SIG-M5 (cell line): ENCODE data around the gene ARSD.
"Not testable (repeated sequence)": the region's sequence is repeated elsewhere in the genome, so short reads cannot be mapped to it uniquely, and the experiment has no call there.

Source experiments
- DNase-seq: peaks from one replicate; lab custom pipeline; 2025; lab: John Stamatoyannopoulos, UW

ARSD gene

GRCh38 chrX:2933125-2933900, 4.2 kb upstream of the ARSD start:
- DNase-seq = no peak

- DNase-seq = no peak
Observed at GRCh38 chrX:2931612-2932011, 2.5 kb upstream of the ARSD start.

- DNase-seq = no peak
Observed at GRCh38 chrX:2931155-2931554, 2.0 kb upstream of the ARSD start.

- no peak for DNase-seq
Observed at GRCh38 chrX:2928191-2928582, 952 bp downstream of the ARSD start.

DNA sequence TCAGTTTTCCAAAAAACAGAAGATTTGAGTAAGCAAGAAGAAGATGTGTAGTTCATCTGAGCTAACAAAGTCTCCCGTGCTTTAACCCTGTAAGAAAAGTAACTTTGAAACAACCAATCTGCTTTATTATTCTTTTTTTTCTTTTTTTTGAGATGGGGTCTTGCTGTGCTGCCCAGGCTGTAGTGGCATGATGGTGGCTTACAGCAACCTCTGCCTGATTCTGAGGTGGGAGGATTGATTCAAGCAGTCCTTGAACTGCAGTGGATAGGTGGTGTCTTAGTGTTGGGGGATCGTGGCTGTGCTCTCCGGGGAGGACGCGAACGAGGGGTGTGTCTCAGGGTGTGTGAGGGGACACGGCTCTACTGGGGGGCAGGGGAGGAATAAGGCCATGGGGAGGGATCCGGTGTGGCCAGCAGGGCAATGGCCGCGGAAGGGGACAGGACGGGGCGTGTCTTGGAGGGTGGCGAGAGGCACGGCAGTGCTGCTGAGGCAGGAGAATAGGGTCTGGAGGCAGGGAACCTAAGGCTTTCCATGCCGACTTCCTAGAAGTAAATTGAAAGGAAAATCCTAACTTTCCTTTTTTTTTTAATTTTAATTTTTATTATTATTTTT, 2.4 kb downstream of the ARSD start:
- DNase-seq = no peak

DNA sequence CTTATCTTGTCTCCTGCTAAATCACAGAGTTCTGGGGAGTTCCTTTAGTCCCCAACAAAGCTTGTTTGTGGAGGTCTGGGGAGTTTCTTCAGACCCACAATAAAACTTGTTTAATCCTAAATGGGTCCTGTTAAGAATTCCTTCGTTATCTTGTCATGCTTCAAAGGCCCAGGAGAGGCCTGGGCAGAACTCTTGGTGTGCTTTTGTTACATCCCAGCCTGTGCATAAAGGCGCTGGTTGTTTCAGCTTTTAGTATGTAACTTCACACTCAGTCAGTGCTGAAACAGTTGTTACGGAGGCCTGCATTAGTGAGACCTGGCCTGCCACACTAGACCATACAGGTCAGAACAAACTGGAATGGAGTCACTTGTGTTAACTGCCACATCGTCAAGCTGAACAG, 2.9 kb downstream of the ARSD start:
- not testable (repeated sequence) for DNase-seq

GRCh38 chrX:2924151-2924550, 5.0 kb downstream of the ARSD start:
- no peak for DNase-seq

- no peak for DNase-seq
Observed at GRCh38 chrX:2921750-2922149, 7.4 kb downstream of the ARSD start.

- DNase-seq = no peak
Observed at GRCh38 chrX:2921193-2921592, 7.9 kb downstream of the ARSD start.

- no peak for DNase-seq
Observed at GRCh38 chrX:2917767-2918166, 11.4 kb downstream of the ARSD start.

GRCh38 chrX:2913118-2913517, 16.0 kb downstream of the ARSD start:
- no peak for DNase-seq

GRCh38 chrX:2910109-2910508, 19.0 kb downstream of the ARSD start:
- DNase-seq = no peak

GRCh38 chrX:2908125-2908685, 20.9 kb downstream of the ARSD start:
- no peak for DNase-seq

GRCh38 chrX:2907295-2907694, 21.8 kb downstream of the ARSD start:
- no peak for DNase-seq

DNA sequence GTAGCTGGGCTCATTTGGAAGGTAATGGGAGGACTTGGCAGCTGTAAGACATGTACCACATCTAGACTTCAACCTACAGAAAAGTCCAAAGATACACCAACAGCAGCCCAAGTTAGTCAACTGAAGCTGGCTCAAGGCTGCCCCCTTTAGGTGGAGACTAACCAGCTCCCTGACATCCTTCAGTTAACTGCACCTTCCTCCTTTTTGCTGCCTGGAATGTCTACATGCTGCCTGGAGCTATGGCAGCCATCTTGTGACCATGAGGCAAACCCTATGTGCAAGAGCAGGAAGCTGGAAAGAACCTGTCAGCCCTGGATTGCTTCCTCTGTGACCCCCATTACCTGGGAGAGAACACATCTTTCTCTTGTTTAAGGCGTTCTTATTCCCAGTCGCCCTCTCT, 25.8 kb downstream of the ARSD start:
- DNase-seq = no peak

DNA sequence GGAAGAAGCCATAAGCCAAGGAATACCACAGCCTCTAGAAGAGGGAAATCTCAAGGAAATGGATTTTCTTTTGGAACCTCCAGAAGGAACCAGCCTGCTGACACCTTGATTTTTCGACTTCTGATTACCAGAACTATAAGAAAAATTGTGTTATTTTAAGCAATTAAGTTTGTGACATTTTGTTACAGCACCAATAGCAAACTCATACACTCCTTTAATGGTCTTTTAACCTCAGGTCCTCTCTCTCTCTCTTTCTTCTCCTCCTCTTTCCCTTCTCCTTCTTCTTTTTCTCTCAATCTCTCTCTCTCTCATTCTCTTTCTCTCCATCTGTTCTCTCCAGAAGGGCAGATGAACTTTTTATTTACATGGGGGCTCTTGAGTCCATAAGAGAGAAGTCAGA, 26.3 kb downstream of the ARSD start:
- DNase-seq = no peak

GRCh38 chrX:2901367-2902036, 27.6 kb downstream of the ARSD start:
- DNase-seq = no peak

- DNase-seq = no peak
Observed at GRCh38 chrX:2898846-2899512, 30.2 kb downstream of the ARSD start.

GRCh38 chrX:2897690-2898623, 31.2 kb downstream of the ARSD start:
- not testable (repeated sequence) for DNase-seq

GRCh38 chrX:2897311-2897689, 31.8 kb downstream of the ARSD start:
- no peak for DNase-seq

DNA sequence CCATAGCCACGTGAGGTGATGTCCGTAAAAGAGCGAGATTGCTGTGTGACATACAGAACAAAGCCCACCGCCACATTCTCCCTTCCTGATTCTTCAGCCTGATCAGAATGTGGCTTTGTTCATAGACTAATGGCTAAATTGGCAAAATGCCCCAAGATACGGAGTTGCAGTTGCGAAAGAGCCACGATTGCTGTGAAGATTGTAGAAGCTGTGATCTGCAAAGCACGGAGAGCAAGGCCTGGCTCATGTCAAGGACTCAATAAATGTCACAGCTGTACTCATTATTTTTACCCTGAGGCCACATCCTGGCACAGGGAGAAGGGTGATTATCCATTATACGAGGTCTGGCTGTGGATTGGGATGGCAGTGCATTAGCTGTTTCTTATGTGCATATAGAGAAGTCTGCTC, 34.2 kb downstream of the ARSD start:
- peak; percentile 33 for DNase-seq
